Measurements from ENCODE around the gene C3. TPM values are rescaled to one million over a fixed set of nuclear protein-coding genes. Genes with fewer than 3 reads are reported as not detected.
"Not testable (repeated sequence)": the region's sequence is repeated elsewhere in the genome, so short reads cannot be mapped to it uniquely, and the experiment has no call there.

Gene C3
- total and polyA plus RNA-seq, 2 donors: 38.9 to 1,354 TPM

- Histone ChIP-seq H3K4me1 (ENCODE audit: insufficient read depth) (no peaks in the 10 kb centered on the region), H3K4me3 (ENCODE audit: low read depth, low read length) (no peak overlapping the region), H3K36me3 (ENCODE audit: insufficient read depth) (no peaks in the 10 kb centered on the region), H3K27ac (ENCODE audit: low read depth) (no peak overlapping the region)
- DNase-seq (ENCODE audit: extremely low spot score): no peak
- WGBS: 82% methylated on average over 10 of the region's 10 CpGs
These were observed 43.0 kb downstream of the C3 start for GRCh38 chr19:6677495-6677882.

DNA sequence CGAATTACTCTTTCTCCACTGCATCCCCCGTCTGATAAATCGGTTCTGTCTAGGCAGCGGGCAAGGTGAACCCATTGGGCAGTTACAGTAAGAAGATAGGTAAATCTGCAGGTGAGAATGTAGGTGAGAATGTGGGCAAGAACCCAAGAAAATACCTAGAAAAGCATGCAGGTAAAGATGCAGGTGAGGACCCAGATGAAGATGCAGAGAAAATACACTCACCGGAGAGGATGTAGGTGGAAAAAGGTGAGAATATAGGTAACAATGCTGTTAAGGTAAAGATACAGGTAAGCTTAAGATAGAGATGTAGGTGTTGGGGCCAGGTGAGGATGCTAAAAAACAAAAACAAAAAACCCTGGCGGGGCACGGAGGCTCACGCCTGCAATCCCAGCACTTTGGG is 44.2 kb downstream of the C3 start:
- WGBS: 86% methylated on average over 8 of the region's 8 CpGs
- Histone ChIP-seq H3K27ac (ENCODE audit: low read depth) (no peak overlapping the region), H3K4me3 (ENCODE audit: low read depth, low read length) (no peak overlapping the region), H3K36me3 (ENCODE audit: insufficient read depth) (no peaks in the 10 kb centered on the region), H3K4me1 (ENCODE audit: insufficient read depth) (no peaks in the 10 kb centered on the region)
- no peak for DNase-seq (ENCODE audit: extremely low spot score)

- Histone ChIP-seq H3K4me1 (ENCODE audit: insufficient read depth) (no peaks in the 10 kb centered on the region), H3K36me3 (ENCODE audit: insufficient read depth) (no peaks in the 10 kb centered on the region), H3K27ac (ENCODE audit: low read depth) (no peak overlapping the region), H3K4me3 (ENCODE audit: low read depth, low read length) (no peak overlapping the region)
- no peak for DNase-seq (ENCODE audit: extremely low spot score)
- 15% methylated on average over 8 of the region's 8 CpGs for WGBS
These were observed 45.6 kb downstream of the C3 start for GRCh38 chr19:6674868-6675305.

- H3K4me3 ChIP-seq (ENCODE audit: low read depth, low read length); H3K27ac ChIP-seq (ENCODE audit: low read depth); H3K36me3 ChIP-seq (ENCODE audit: insufficient read depth); H3K4me1 ChIP-seq (ENCODE audit: insufficient read depth); DNase-seq (ENCODE audit: extremely low spot score): not testable (repeated sequence)
- 87% methylated on average over 6 of the region's 6 CpGs for WGBS
These were observed 46.0 kb downstream of the C3 start for GRCh38 chr19:6674408-6674807.

DNA sequence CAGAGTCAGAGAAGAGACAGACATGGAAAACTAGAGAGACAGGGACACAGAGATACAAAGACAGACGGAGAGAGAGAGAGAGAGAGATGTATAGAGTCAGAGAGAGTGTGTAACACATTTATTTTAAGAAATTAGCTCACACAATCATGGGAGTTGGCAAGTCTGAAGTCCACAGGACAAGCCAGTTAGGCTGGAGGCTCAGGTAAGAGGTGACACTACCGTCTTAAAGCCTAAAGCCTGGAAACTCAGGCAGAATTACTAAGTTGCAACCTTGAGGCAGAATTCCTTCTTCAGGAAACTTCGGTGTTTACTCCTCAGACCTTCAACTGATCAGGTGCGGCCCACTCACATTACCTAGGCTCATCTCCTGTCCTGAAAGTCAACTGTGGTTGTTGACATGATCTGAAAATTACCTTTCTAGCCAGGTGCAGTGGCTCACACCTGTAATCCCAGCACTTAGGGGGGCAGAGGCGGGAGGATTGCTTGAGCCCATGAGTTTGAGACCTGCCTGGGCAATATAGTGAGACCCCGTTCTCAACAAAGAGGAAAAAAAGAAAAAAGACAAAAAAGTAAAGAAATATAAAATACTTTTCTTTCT is 47.7 kb downstream of the C3 start:
- WGBS: 84% methylated on average over 6 of the region's 6 CpGs

GRCh38 chr19:6671960-6672359 is 48.5 kb downstream of the C3 start:
- DNase-seq (ENCODE audit: extremely low spot score): no peak
- no peak overlapping the region for H3K27ac ChIP-seq (ENCODE audit: low read depth)
- no peak overlapping the region for H3K4me3 ChIP-seq (ENCODE audit: low read depth, low read length)
- H3K4me1 ChIP-seq (ENCODE audit: insufficient read depth): no peaks in the 10 kb centered on the region
- no peaks in the 10 kb centered on the region for H3K36me3 ChIP-seq (ENCODE audit: insufficient read depth)
- 69% methylated on average over 4 of the region's 4 CpGs for WGBS

More for the DNA sequence above, 47.7 kb downstream of the C3 start:
- Histone ChIP-seq H3K27ac (ENCODE audit: low read depth) (no peak overlapping the region), H3K36me3 (ENCODE audit: insufficient read depth) (no peaks in the 10 kb centered on the region), H3K4me3 (ENCODE audit: low read depth, low read length) (no peak overlapping the region), H3K4me1 (ENCODE audit: insufficient read depth) (no peaks in the 10 kb centered on the region)
- no peak for DNase-seq (ENCODE audit: extremely low spot score)

DNA sequence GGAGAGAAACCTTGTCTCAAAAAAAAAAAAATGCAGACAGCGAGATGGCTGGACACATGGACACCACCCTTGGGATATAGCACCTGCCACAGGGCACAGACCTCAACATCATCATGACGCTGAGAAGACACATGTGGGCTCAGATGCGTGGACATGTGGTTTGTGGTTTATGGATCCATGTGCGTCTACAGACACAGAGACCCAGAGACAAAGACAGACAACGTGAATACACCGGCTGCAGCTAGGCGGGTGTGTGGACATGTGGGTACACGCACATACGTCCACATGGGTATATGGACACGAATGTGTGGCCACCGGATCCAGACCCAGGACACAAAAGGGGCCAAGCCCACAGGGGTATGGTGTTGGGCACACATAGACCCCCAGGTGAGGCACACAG is 51.8 kb downstream of the C3 start:
- 82% methylated on average over 11 of the region's 11 CpGs for WGBS
- H3K27ac ChIP-seq (ENCODE audit: low read depth): no peak overlapping the region
- no peaks in the 10 kb centered on the region for H3K36me3 ChIP-seq (ENCODE audit: insufficient read depth)
- H3K4me3 ChIP-seq (ENCODE audit: low read depth, low read length): no peak overlapping the region
- no peaks in the 10 kb centered on the region for H3K4me1 ChIP-seq (ENCODE audit: insufficient read depth)
- DNase-seq (ENCODE audit: extremely low spot score): no peak

DNA sequence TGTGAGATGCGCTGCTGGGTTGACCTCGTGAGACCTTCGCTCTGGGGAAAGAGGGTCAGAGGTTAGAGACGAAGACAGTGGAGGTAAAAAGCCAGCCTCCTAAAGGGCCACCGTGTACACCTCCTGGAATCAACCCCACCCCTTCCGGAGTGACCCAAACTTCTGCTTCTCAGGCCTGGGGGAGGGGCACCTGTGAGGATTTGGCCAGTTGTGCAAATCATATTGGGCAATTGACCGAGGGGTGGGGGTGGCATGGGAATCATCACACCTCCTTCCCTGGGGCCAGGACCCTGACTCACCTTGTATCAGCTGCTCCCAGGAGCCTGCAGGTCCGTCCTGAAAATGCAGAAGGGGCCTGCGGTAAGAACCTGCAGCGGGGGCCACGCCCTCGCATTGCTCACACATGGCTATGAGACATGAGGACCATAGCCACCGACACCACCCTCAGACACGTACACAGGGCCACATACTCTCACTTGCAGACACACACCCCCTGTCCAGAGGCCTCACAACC is 53.3 kb downstream of the C3 start:
- Histone ChIP-seq H3K4me1 (ENCODE audit: insufficient read depth) (no peaks in the 10 kb centered on the region), H3K27ac (ENCODE audit: low read depth) (no peak overlapping the region), H3K36me3 (ENCODE audit: insufficient read depth) (no peaks in the 10 kb centered on the region), H3K4me3 (ENCODE audit: low read depth, low read length) (no peak overlapping the region)
- 79% methylated on average over 14 of the region's 14 CpGs for WGBS
- DNase-seq (ENCODE audit: extremely low spot score): no peak

- no peaks in the 10 kb centered on the region for H3K36me3 ChIP-seq (ENCODE audit: insufficient read depth)
- WGBS: 95% methylated on average over 17 of the region's 17 CpGs
- no peak overlapping the region for H3K4me3 ChIP-seq (ENCODE audit: low read depth, low read length)
- H3K27ac ChIP-seq (ENCODE audit: low read depth): no peak overlapping the region
- DNase-seq (ENCODE audit: extremely low spot score): no peak
- no peaks in the 10 kb centered on the region for H3K4me1 ChIP-seq (ENCODE audit: insufficient read depth)
These were observed 55.5 kb downstream of the C3 start for GRCh38 chr19:6664916-6665315.

DNA sequence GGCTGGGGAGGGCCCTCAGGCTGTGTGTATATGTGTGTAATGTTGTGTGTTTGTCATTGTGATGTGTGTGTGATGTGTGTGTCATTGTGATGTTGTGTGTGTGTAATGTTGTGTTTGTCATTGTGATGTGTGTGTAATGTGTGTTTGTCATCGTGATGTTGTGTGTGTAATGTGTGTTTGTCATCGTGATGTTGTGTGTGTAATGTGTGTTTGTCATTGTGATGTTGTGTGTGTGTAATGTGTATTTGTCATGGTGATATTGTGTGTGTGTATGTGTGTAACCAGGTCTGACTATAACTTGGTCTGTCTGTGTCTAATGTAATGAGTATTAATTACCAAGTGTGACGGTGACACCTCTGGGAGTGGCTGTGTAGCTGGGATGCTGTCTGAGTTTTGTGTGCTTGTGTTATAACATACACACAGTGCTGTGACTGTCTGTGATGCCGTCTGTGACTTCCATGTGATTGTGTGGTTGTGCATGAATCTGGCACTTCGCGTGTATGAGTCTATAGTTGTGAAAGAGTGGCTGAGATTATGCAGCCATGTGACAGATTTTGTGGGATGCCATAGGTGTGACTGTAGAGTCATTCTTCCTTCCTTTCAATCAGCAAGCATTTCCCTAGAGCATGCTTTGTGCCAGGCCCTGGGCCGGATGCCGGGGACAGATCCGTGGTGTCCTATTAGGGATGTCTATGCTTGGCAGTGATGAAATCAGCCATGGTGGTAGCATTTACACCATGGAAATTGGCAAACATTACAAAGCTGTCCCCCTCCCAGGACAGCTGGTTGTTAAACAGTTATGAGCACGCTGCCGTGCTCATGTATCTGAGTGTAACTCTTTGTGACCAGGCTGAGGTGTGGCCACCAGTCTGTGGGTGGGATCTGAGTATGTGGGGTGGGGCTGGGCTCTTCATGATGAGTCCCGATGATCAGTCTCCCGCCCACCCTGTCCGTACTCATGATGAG is 56.9 kb downstream of the C3 start:
- H3K27ac ChIP-seq (ENCODE audit: low read depth): no peak overlapping the region
- H3K4me1 ChIP-seq (ENCODE audit: insufficient read depth): no peaks in the 10 kb centered on the region
- H3K4me3 ChIP-seq (ENCODE audit: low read depth, low read length): no peak overlapping the region
- H3K36me3 ChIP-seq (ENCODE audit: insufficient read depth): no peaks in the 10 kb centered on the region
- WGBS: 78% methylated on average over 14 of the region's 14 CpGs
- no peak for DNase-seq (ENCODE audit: extremely low spot score)

- Histone ChIP-seq H3K27ac (ENCODE audit: low read depth) (no peak overlapping the region), H3K4me3 (ENCODE audit: low read depth, low read length) (no peak overlapping the region), H3K4me1 (ENCODE audit: insufficient read depth) (no peaks in the 10 kb centered on the region), H3K36me3 (ENCODE audit: insufficient read depth) (no peaks in the 10 kb centered on the region)
- WGBS: 79% methylated on average over 5 of the region's 5 CpGs
- DNase-seq (ENCODE audit: extremely low spot score): no peak
These were observed 57.7 kb downstream of the C3 start for GRCh38 chr19:6662702-6663101.

DNA sequence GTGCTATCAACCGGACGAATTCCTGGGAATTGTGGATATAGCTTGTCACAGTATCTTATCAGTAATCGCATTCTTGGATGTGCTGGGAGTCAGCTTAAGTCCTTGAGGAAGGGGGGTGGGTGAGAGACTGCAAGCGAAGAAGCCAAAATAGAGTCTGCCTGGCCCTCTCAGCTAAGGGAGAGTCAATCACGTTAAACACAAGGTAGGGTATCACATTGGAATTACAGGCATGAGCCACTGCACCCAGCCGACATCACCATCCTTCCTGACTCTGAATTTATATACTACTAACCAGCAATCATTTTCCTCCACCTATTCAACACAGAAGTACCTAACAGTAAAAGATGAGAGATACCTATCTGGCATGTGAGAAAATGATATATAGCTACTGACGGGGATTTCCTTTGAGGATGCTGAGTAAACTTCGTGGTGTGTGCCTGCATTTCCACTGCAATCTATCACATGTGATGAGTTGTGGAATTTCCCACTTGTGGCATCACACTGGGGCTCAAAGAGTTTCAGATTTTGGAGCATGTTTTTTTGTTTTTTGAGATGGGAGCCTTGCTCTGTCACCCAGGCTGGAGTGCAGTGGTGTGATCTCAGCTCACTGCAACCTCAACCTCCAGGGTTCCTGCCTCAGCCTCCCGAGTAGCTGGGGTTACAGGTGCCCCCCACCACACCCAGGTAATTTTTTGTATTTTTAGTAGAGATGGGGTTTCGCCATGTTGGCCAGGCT is 58.8 kb downstream of the C3 start:
- H3K36me3 ChIP-seq (ENCODE audit: insufficient read depth); H3K4me1 ChIP-seq (ENCODE audit: insufficient read depth); H3K4me3 ChIP-seq (ENCODE audit: low read depth, low read length); DNase-seq (ENCODE audit: extremely low spot score); H3K27ac ChIP-seq (ENCODE audit: low read depth): not testable (repeated sequence)
- 27% methylated on average over 10 of the region's 10 CpGs for WGBS

DNA sequence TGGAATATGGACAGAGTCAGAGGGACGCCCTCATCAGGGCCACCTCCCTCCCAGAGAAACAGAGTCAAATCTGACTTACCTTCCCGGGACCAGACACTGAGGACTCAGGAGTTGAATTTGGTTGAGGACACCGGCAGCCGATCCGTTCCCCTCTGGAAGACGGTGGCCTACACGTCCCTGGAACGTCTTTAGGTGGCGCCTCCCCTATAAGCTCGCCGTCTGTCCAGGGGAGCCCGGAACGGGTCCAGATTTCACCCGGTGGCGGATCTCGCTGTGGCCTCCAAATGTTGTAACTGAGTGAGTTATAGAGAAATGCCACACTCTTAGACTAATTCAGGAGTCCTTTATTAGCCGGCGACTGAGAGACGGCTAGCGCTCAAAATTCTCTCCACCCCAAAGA is 59.5 kb downstream of the C3 start:
- DNase-seq (ENCODE audit: extremely low spot score): no peak
- Histone ChIP-seq H3K27ac (ENCODE audit: low read depth) (no peak overlapping the region), H3K4me1 (ENCODE audit: insufficient read depth) (no peaks in the 10 kb centered on the region), H3K36me3 (ENCODE audit: insufficient read depth) (no peaks in the 10 kb centered on the region), H3K4me3 (ENCODE audit: low read depth, low read length) (no peak overlapping the region)
- WGBS: 23% methylated on average over 20 of the region's 20 CpGs

Measured in urinary bladder (tissue), 4 donors.